H1 (cell line): ENCODE data around the gene SEMA3C. TPM values are rescaled to one million over a fixed set of nuclear protein-coding genes. Genes with fewer than 3 reads are reported as not detected.

ENCODE experiments used
- CTCF ChIA-PET: fragments of 300-600 bp; sonication (Branson Sonifier 250); formaldehyde crosslinking; loops from one replicate; lab custom pipeline; 2021; ENCODE audit not compliant: partially characterized antibody; lab: Charles Lee
- POLR2A ChIA-PET: fragments of 300-600 bp; sonication (Branson Sonifier 250); formaldehyde crosslinking; loops from one replicate; lab custom pipeline; 2021; ENCODE audit warnings: inconsistent platforms; ENCODE audit not compliant: partially characterized antibody; lab: Charles Lee
- DNase-seq, 2 experiments: peaks; one replicate each; pipeline versions ENCODE4 v3.0.0 to v3.0.0-alpha.2; 2010 to 2022; ENCODE audit warnings: low spot score in 2 of 2, low read depth in 1 of 2, mixed read lengths in 1 of 2
- FAIRE-seq: peaks from 2 replicates; lab custom pipeline; 2011; peaks lifted over from hg19 to GRCh38; lab: Jason Lieb, UNC
- H2AFZ ChIP-seq: 2 replicates; pipeline ENCODE4 v1.8.1; 2012; ENCODE audit warnings: low read length, inconsistent platforms
- H2AK5ac ChIP-seq: 2 replicates; pipeline ENCODE4 v1.6.1; 2013; ENCODE audit warnings: low read depth, low read length
- H2BK120ac ChIP-seq: replicated peaks from 2 replicates; pipeline ENCODE3; 2013; ENCODE audit warnings: low read depth, low read length, inconsistent platforms
- H2BK12ac ChIP-seq: 2 replicates; pipeline ENCODE4 v1.6.1; 2013; ENCODE audit warnings: low read depth, low read length
- H2BK15ac ChIP-seq: 2 replicates; pipeline ENCODE4 v1.6.1; 2013; ENCODE audit warnings: low read length
- H2BK20ac ChIP-seq: 2 replicates; pipeline ENCODE4 v1.6.1; 2013; ENCODE audit warnings: low read length
- H2BK5ac ChIP-seq: 2 replicates; pipeline ENCODE4 v1.6.1; 2013; ENCODE audit warnings: low read depth, low read length
- H3K14ac ChIP-seq: 2 replicates; pipeline ENCODE4 v1.6.1; 2013; ENCODE audit warnings: inconsistent platforms; ENCODE audit not compliant: insufficient read length
- H3K18ac ChIP-seq: 2 replicates; pipeline ENCODE4 v1.6.1; 2013; ENCODE audit warnings: low read length; ENCODE audit errors: extremely low read depth
- H3K23ac ChIP-seq: 2 replicates; pipeline ENCODE4 v1.6.1; 2013; ENCODE audit warnings: inconsistent platforms; ENCODE audit not compliant: insufficient read length
- H3K23me2 ChIP-seq: 2 replicates; pipeline ENCODE4 v1.6.1; 2013; ENCODE audit warnings: low read depth, low read length
- H3K27ac ChIP-seq: 2 replicates; pipeline ENCODE4 v1.6.1; 2011; ENCODE audit warnings: low read depth, low read length, inconsistent platforms
- H3K27me3 ChIP-seq, 4 experiments: replicated peaks in 1 of 4; 1 replicate in 1 of 4; 2 replicates in 3 of 4; pipeline versions ENCODE4 v1.6.1 to v1.8.1; 2011 to 2013; ENCODE audit warnings: low read length in 3 of 4, mild to moderate bottlenecking in 3 of 4, inconsistent platforms in 2 of 4, mixed read lengths in 2 of 4, moderate library complexity in 1 of 4; ENCODE audit not compliant: control insufficient read depth in 3 of 4, insufficient read depth in 3 of 4; ENCODE audit errors: extremely low read depth in 1 of 4
- H3K36me3 ChIP-seq, 4 experiments: 2 replicates each; pipeline versions ENCODE4 v1.6.1 to v1.8.1; 2011 to 2013; ENCODE audit warnings: mild to moderate bottlenecking in 4 of 4, low read length in 3 of 4, moderate library complexity in 2 of 4, control low read depth in 1 of 4, inconsistent platforms in 1 of 4; ENCODE audit not compliant: insufficient read depth in 4 of 4, control insufficient read depth in 2 of 4
- H3K4ac ChIP-seq: replicated peaks from 2 replicates; pipeline ENCODE3; 2013; ENCODE audit warnings: low read length, low read depth, mixed read lengths, inconsistent platforms; ENCODE audit not compliant: insufficient read length
- H3K4me1 ChIP-seq, 4 experiments: replicated peaks in 1 of 4; 1 replicate in 1 of 4; 2 replicates in 3 of 4; pipeline versions ENCODE4 v1.6.1 to v1.8.1; 2011 to 2013; ENCODE audit warnings: low read length in 3 of 4, inconsistent platforms in 2 of 4, mixed read lengths in 1 of 4; ENCODE audit not compliant: insufficient read depth in 4 of 4, control insufficient read depth in 3 of 4
- H3K4me2 ChIP-seq, 2 experiments: 2 replicates each; pipeline versions ENCODE4 v1.6.1 to v1.8.1; 2011 to 2013; ENCODE audit warnings: low read depth in 2 of 2, low read length in 2 of 2, control low read depth in 1 of 2, inconsistent platforms in 1 of 2, mild to moderate bottlenecking in 1 of 2; ENCODE audit not compliant: insufficient read depth in 1 of 2
- H3K4me3 ChIP-seq, 4 experiments: fragments of 200-600, 300-600 bp in 1 of 4; sonication (generic), shearing (Covaris generic), sonication (Bioruptor Twin) in 1 of 4; 2 replicates each; pipeline versions ENCODE4 v1.5.1 to v1.8.1; 2011 to 2016; ENCODE audit warnings: low read length in 4 of 4, low read depth in 3 of 4, control low read depth in 2 of 4, inconsistent platforms in 2 of 4, mild to moderate bottlenecking in 2 of 4, mixed read lengths in 1 of 4, moderate library complexity in 1 of 4; ENCODE audit not compliant: insufficient read depth in 2 of 4; ENCODE audit errors: extremely low read depth in 1 of 4
- H3K56ac ChIP-seq: replicated peaks from 2 replicates; pipeline ENCODE3; 2013; ENCODE audit warnings: low read depth, mild to moderate bottlenecking, mixed read lengths, low read length, inconsistent platforms; ENCODE audit not compliant: insufficient read length
- H3K79me1 ChIP-seq: 2 replicates; pipeline ENCODE4 v1.6.1; 2013; ENCODE audit warnings: low read depth, low read length, control low read depth
- H3K79me2 ChIP-seq, 2 experiments: 2 replicates each; pipeline versions ENCODE4 v1.6.1 to v1.8.1; 2012 to 2013; ENCODE audit warnings: low read length in 2 of 2, mild to moderate bottlenecking in 2 of 2, inconsistent platforms in 1 of 2; ENCODE audit not compliant: insufficient read depth in 2 of 2, control insufficient read depth in 1 of 2
- H3K9ac ChIP-seq, 4 experiments: replicated peaks in 1 of 4; 1 replicate in 1 of 4; 2 replicates in 3 of 4; pipeline versions ENCODE4 v1.6.1 to v1.8.1; 2011 to 2013; ENCODE audit warnings: low read depth in 3 of 4, low read length in 3 of 4, control low read depth in 2 of 4, mild to moderate bottlenecking in 2 of 4, moderate library complexity in 2 of 4, inconsistent platforms in 1 of 4; ENCODE audit errors: extremely low read depth in 1 of 4
- H3K9me3 ChIP-seq, 2 experiments: 2 replicates each; pipeline versions ENCODE4 v1.6.1 to v1.8.1; 2012 to 2013; ENCODE audit warnings: mild to moderate bottlenecking in 2 of 2, moderate library complexity in 2 of 2, control low read depth in 1 of 2, inconsistent platforms in 1 of 2, low read depth in 1 of 2, low read length in 1 of 2, mixed read lengths in 1 of 2; ENCODE audit not compliant: insufficient read depth in 2 of 2
- H4K20me1 ChIP-seq, 2 experiments: replicated peaks in 1 of 2; 2 replicates each; pipeline versions ENCODE3 to v1.8.1; 2011 to 2013; ENCODE audit warnings: inconsistent platforms in 2 of 2, low read length in 2 of 2, mild to moderate bottlenecking in 1 of 2; ENCODE audit not compliant: insufficient read depth in 2 of 2, control insufficient read depth in 1 of 2
- H4K5ac ChIP-seq: 2 replicates; pipeline ENCODE4 v1.6.1; 2013; ENCODE audit warnings: low read length, low read depth, mixed read lengths, inconsistent platforms; ENCODE audit not compliant: insufficient read length
- H4K8ac ChIP-seq: 2 replicates; pipeline ENCODE4 v1.8.0; 2013; ENCODE audit warnings: mild to moderate bottlenecking, moderate library complexity, low read length, inconsistent platforms; ENCODE audit not compliant: insufficient read depth; ENCODE audit errors: extremely low read depth
- H4K91ac ChIP-seq: replicated peaks from 2 replicates; pipeline ENCODE3; 2013; ENCODE audit warnings: low read length, mixed read lengths, inconsistent platforms; ENCODE audit not compliant: insufficient read length
- CHD1 ChIP-seq: IDR thresholded peaks from 2 replicates; pipeline ENCODE4 v1.6.1; 2012; ENCODE audit warnings: low read depth, low read length, improper control_type of control experiment
- CTBP2 ChIP-seq: IDR thresholded peaks from 2 replicates; pipeline ENCODE4 v1.7.0; 2011; ENCODE audit warnings: borderline replicate concordance, mild to moderate bottlenecking, moderate library complexity, mixed read lengths, low read length; ENCODE audit not compliant: insufficient read depth, insufficient read length
- KDM4A ChIP-seq: IDR thresholded peaks from one replicate; pipeline ENCODE4 v1.7.1; 2012; ENCODE audit warnings: low read depth, mild to moderate bottlenecking, moderate library complexity, low read length, inconsistent platforms; ENCODE audit not compliant: severe bottlenecking
- POLR2AphosphoS5 ChIP-seq: IDR thresholded peaks from 2 replicates; pipeline ENCODE4 v1.6.1; 2011; ENCODE audit warnings: low read depth, low read length
- SIN3A ChIP-seq, 2 experiments: IDR thresholded peaks in 1 of 2; conservative IDR thresholded peaks in 1 of 2; 2 replicates each; pipeline ENCODE4 v1.6.1; 2011 to 2012; ENCODE audit warnings: low read length in 2 of 2, improper control_type of control experiment in 1 of 2, low read depth in 1 of 2, mild to moderate bottlenecking in 1 of 2
- SIRT6 ChIP-seq: IDR thresholded peaks from one replicate; pipeline ENCODE4 v1.7.1; 2012; ENCODE audit warnings: low read length, inconsistent platforms
- SIX5 ChIP-seq: IDR thresholded peaks from 2 replicates; pipeline ENCODE4 v1.6.1; 2011; ENCODE audit warnings: mild to moderate bottlenecking, low read depth, low read length
- YY1 ChIP-seq: IDR thresholded peaks from 2 replicates; pipeline ENCODE4 v1.6.1; 2011; ENCODE audit warnings: low read depth, mild to moderate bottlenecking, low read length
- WGBS, 2 experiments: shearing (Covaris generic) in 1 of 2; methylation state at CpG; one replicate each; pipeline versions ENCODE4 v1.1.6 to v1.1.7; 2013 to 2015; ENCODE audit warnings: low lambda C conversion rate in 2 of 2, mixed read lengths in 2 of 2, inconsistent platforms in 1 of 2, low coverage in 1 of 2, missing lambda C conversion rate in 1 of 2; ENCODE audit not compliant: insufficient replicate concordance in 2 of 2, insufficient coverage in 1 of 2, insufficient read length in 1 of 2; ENCODE audit errors: extremely low coverage in 1 of 2, missing lambda C conversion rate in 1 of 2; 5-methylcytosine and 5-hydroxymethylcytosine counted together
- polyA plus RNA-seq, 7 experiments: library from polyadenylated mRNA; depleted of rRNA in 3 of 7; stranded (reverse) in 5 of 7; unstranded in 2 of 7; fragments of >200 nt in 5 of 7; fragments of 200-250 nt in 2 of 7; gene quantifications; 1 replicate in 5 of 7; 2 replicates in 1 of 7; 4 replicates in 1 of 7; pipeline versions ENCODE4 v1.2.1 to v1.2.3, GENCODE V29; 2011 to 2013; ENCODE audit warnings: missing spikeins in 2 of 7, mixed read lengths in 2 of 7
- total RNA-seq: library from RNA; stranded (reverse); fragmentation: NEBNext Ultra II Directional; extraction: Animal tissue kit (Norgen Biotek cat#: 25700); gene quantifications from 2 replicates; pipeline ENCODE4 v1.2.1, GENCODE V29; 2021
- TF ChIP-seq, protein P1 (sequence below), 3 experiments: IDR thresholded peaks; 1 replicate in 2 of 3; 2 replicates in 1 of 3; pipeline versions ENCODE4 v1.5.1 to v1.6.1; 2011; ENCODE audit warnings: low read length in 3 of 3, mild to moderate bottlenecking in 3 of 3, inconsistent platforms in 2 of 3, low read depth in 1 of 3, moderate library complexity in 1 of 3; ENCODE audit not compliant: insufficient read depth in 1 of 3; ENCODE audit errors: control extremely low read depth in 1 of 3

Gene SEMA3C
- total and polyA plus RNA-seq, 2 of the 8 experiments (the other 6 are each of a cell fraction or from before 2014, with no cell fraction given) = 0.15 to 1.4 TPM

DNA sequence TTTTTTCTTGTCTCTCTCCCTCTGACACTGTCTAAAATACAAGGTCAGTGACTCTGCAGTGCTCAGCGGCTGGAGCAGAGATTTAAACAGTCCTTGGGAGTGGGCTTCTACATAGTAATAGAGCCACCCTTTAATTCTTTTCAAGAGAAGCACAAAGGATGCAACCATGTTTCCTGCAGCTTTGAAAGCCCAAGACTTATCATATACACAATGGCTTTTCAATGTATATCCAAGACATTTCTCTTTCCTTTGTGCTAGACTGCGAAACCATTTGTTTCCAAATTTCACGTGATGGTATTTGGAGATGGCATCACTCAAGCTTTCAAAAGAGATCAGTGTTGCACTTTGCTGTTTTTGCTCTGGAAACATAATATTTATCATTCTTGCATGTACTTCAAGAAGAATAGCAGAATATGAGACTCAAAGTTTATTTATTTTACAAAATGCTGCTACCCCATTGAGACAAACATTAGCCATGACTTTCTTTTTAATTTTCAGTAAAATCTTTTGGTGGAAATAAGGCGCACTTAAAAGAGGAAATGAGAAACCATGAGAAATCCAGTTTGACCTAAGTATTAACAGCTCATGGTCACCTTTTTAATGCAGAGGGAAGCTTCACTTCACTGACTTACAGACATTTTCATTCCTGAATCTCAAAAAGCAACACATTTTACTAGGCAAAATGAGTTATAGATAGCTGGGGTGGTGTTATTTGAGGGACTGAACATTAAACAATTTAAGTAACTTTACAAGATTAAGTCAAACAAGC, 76.6 kb downstream of the SEMA3C start:
- H3K4me1 ChIP-seq = peaks cover 0 to 4% (median 1%) of the 10 kb centered on the region in 4 experiments; a peak in 2 of 7 replicates
- H4K5ac ChIP-seq = no peak overlapping the region
- no peaks in the 10 kb centered on the region for H4K20me1 ChIP-seq
- no peak for DNase-seq
- no peaks in the 10 kb centered on the region for H3K79me1 ChIP-seq
- H2AK5ac ChIP-seq = no peak overlapping the region
- no peak overlapping the region for H2BK15ac ChIP-seq
- 68% methylated on average over 4 of the region's 4 CpGs; no CpG with 5 or more reads in 1 of the 2 experiments for WGBS, 2 experiments
- H3K4me3 ChIP-seq = no peak overlapping the region
- H2BK20ac ChIP-seq = no peak overlapping the region
- no peak overlapping the region for H3K9ac ChIP-seq
- H3K56ac ChIP-seq = no peak overlapping the region
- no peak overlapping the region for H3K23ac ChIP-seq
- no peak for FAIRE-seq
- no peak overlapping the region for H2BK12ac ChIP-seq
- no peak for TF ChIP-seq KDM4A
- no peak for TF ChIP-seq CTBP2
- no peak for TF ChIP-seq SIN3A (conservative IDR thresholded peaks at IDR 0.05 in 1 of 2, IDR thresholded peaks at IDR 0.05 in 1 of 2; ENCODE audit: low read depth in 1 of 2, low read length in 2 of 2)
- TF ChIP-seq CHD1 = no peak
- TF ChIP-seq SIRT6 = no peak
- TF ChIP-seq YY1 = no peak
- TF ChIP-seq, protein P1, sequence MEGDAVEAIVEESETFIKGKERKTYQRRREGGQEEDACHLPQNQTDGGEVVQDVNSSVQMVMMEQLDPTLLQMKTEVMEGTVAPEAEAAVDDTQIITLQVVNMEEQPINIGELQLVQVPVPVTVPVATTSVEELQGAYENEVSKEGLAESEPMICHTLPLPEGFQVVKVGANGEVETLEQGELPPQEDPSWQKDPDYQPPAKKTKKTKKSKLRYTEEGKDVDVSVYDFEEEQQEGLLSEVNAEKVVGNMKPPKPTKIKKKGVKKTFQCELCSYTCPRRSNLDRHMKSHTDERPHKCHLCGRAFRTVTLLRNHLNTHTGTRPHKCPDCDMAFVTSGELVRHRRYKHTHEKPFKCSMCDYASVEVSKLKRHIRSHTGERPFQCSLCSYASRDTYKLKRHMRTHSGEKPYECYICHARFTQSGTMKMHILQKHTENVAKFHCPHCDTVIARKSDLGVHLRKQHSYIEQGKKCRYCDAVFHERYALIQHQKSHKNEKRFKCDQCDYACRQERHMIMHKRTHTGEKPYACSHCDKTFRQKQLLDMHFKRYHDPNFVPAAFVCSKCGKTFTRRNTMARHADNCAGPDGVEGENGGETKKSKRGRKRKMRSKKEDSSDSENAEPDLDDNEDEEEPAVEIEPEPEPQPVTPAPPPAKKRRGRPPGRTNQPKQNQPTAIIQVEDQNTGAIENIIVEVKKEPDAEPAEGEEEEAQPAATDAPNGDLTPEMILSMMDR (IDR thresholded peaks at IDR 0.05; ENCODE audit: control extremely low read depth in 1 of 3, insufficient read depth in 1 of 3, low read depth in 1 of 3, low read length in 3 of 3) = no peak
- TF ChIP-seq POLR2AphosphoS5 = no peak
- no peak for TF ChIP-seq SIX5
- no peak overlapping the region for H3K18ac ChIP-seq
- no peak overlapping the region for H4K91ac ChIP-seq
- H3K27ac ChIP-seq = no peak overlapping the region
- no peaks in the 10 kb centered on the region for H3K9me3 ChIP-seq
- no peak overlapping the region for H2BK120ac ChIP-seq
- H3K79me2 ChIP-seq = no peaks in the 10 kb centered on the region
- no peaks in the 10 kb centered on the region for H3K36me3 ChIP-seq
- H3K14ac ChIP-seq = no peak overlapping the region
- POLR2A ChIA-PET = no interaction called here
- no peak overlapping the region for H4K8ac ChIP-seq
- H2AFZ ChIP-seq = no peak overlapping the region
- no peak overlapping the region for H2BK5ac ChIP-seq
- no peak overlapping the region for H3K4ac ChIP-seq
- H3K4me2 ChIP-seq = 0 out of 4 replicates have a peak overlapping the region, but pooled peaks of 1 of the 2 experiments have one; percentile 7
- H3K27me3 ChIP-seq = no peaks in the 10 kb centered on the region
- CTCF ChIA-PET = interaction anchor here (0.6 to 1.3 kb wide), 4 partner anchors 9 to 143 kb away, joined by 3 to 5 read pairs (median 4); no protein-coding TSS in a partner anchor
- H3K23me2 ChIP-seq = no peaks in the 10 kb centered on the region
